CD4-positive, alpha-beta memory T cell (primary cell): ENCODE results near the gene KLK1. TPM values are rescaled to one million over a fixed set of nuclear protein-coding genes. Genes with fewer than 3 reads are reported as not detected.
"Not testable (repeated sequence)": the region's sequence is repeated elsewhere in the genome, so short reads cannot be mapped to it uniquely, and the experiment has no call there.

ENCODE experiments used
- CTCF ChIA-PET: fragments of 350-600 bp; sonication (Branson Sonifier 250); formaldehyde crosslinking; loops from one replicate; lab custom pipeline; 2021; ENCODE audit warnings: inconsistent platforms; ENCODE audit not compliant: partially characterized antibody; lab: Charles Lee
- POLR2A ChIA-PET: fragments of 350-600 bp; sonication (Branson Sonifier 250); formaldehyde crosslinking; loops from one replicate; lab custom pipeline; 2021; ENCODE audit not compliant: partially characterized antibody; lab: Charles Lee
- DNase-seq, 5 donors: peaks; one replicate each; pipeline versions ENCODE4 v3.0.0 to v3.0.0-alpha.2; 2020 to 2022; ENCODE audit warnings: mixed read lengths in 1 of 5
- H3K27ac ChIP-seq: one replicate; pipeline ENCODE4 v1.7.0; 2013; ENCODE audit warnings: low read depth, low read length
- H3K27me3 ChIP-seq: 2 replicates; pipeline ENCODE4 v1.7.0; 2013; ENCODE audit warnings: mild to moderate bottlenecking, low read length, moderate library complexity; ENCODE audit not compliant: insufficient read depth
- H3K36me3 ChIP-seq: 2 replicates; pipeline ENCODE4 v1.7.0; 2013; ENCODE audit warnings: mild to moderate bottlenecking, low read length, moderate library complexity; ENCODE audit not compliant: insufficient read depth
- H3K4me1 ChIP-seq: 2 replicates; pipeline ENCODE4 v1.7.0; 2013; ENCODE audit warnings: mild to moderate bottlenecking, low read length, moderate library complexity; ENCODE audit not compliant: insufficient read depth
- H3K4me3 ChIP-seq, 2 donors: one replicate each; pipeline ENCODE4 v1.7.0; 2013; ENCODE audit warnings: low read length in 2 of 2, mild to moderate bottlenecking in 1 of 2
- H3K9me3 ChIP-seq, 2 donors: one replicate each; pipeline ENCODE4 v1.7.0; 2013; ENCODE audit warnings: low read length in 2 of 2, control low read depth in 1 of 2; ENCODE audit not compliant: control insufficient read depth in 1 of 2
- H3K27ac Mint-ChIP-seq, 7 donors: one replicate each; pipeline ENCODE4 v1.8.0; 2020 to 2021; ENCODE audit warnings: mixed read lengths in 7 of 7, mild to moderate bottlenecking in 6 of 7, inconsistent platforms in 3 of 7, moderate library complexity in 3 of 7
- H3K27me3 Mint-ChIP-seq, 2 donors: one replicate each; pipeline ENCODE4 v1.8.0; 2020 to 2021; ENCODE audit warnings: mixed read lengths in 2 of 2
- H3K36me3 Mint-ChIP-seq, 2 donors: one replicate each; pipeline ENCODE4 v1.8.0; 2020 to 2021; ENCODE audit warnings: mixed read lengths in 2 of 2, inconsistent platforms in 1 of 2, mild to moderate bottlenecking in 1 of 2
- H3K4me1 Mint-ChIP-seq, 4 donors: one replicate each; pipeline ENCODE4 v1.8.0; 2020 to 2021; ENCODE audit warnings: mixed read lengths in 4 of 4, mild to moderate bottlenecking in 1 of 4
- H3K4me3 Mint-ChIP-seq, 8 donors: one replicate each; pipeline ENCODE4 v1.8.0; 2020 to 2021; ENCODE audit warnings: mixed read lengths in 8 of 8, mild to moderate bottlenecking in 7 of 8, moderate library complexity in 6 of 8, inconsistent platforms in 3 of 8
- H3K9me3 Mint-ChIP-seq, 8 donors: one replicate each; pipeline ENCODE4 v1.8.0; 2020 to 2021; ENCODE audit warnings: mixed read lengths in 8 of 8, mild to moderate bottlenecking in 5 of 8, inconsistent platforms in 3 of 8, moderate library complexity in 1 of 8
- intact Hi-C: fragments of 100-400 bp; cut with micrococcal nuclease; formaldehyde crosslinking; loops from one replicate; pipeline ENCODE4 v1.15.1; 2023
- polyA plus RNA-seq, 2 donors: library from polyadenylated mRNA; unstranded; fragments of 300-500 nt; fragmentation: Illumina TruSeq; gene quantifications; one replicate each; pipeline ENCODE4 v1.2.3, GENCODE V29; 2021
- total RNA-seq, 2 experiments: library from RNA; stranded (reverse); gene quantifications; one replicate each; pipeline ENCODE4 v1.2.3, GENCODE V29; 2021

KLK1 gene
- total and polyA plus RNA-seq, 4 experiments from 2014 or later = not detected

DNA sequence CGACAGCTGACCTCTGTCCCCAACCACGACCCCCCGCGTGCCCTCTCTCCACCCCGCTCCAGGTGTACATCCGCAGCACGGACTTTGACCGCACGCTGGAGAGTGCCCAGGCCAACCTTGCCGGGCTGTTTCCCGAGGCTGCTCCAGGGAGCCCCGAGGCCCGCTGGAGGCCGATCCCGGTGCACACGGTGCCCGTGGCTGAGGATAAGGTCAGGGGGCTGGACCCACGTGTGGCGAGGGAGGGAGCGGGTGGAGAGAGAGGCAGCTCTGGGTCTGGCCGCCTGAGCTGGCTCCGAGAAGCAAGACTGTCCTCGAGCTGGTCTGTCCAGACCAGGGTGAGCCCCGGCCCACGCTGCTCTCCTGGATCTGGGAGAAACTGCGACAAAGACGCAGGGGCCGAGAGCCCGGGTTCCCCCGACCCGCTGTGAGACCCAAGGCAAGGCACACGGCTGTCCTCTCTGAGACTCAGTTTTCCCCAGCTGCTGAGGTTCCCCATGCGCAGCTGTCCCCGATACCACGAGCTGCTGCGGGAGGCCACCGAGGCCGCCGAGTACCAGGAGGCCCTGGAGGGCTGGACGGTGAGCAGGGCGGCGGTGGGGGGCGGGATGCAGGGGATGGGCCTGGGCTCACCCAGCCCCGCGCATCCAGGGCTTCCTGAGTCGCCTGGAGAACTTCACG, 31.9 kb downstream of the KLK1 start:
- intact Hi-C loops = no loop called here
- H3K9me3 Mint-ChIP-seq = no peaks in the 10 kb centered on the region

DNA sequence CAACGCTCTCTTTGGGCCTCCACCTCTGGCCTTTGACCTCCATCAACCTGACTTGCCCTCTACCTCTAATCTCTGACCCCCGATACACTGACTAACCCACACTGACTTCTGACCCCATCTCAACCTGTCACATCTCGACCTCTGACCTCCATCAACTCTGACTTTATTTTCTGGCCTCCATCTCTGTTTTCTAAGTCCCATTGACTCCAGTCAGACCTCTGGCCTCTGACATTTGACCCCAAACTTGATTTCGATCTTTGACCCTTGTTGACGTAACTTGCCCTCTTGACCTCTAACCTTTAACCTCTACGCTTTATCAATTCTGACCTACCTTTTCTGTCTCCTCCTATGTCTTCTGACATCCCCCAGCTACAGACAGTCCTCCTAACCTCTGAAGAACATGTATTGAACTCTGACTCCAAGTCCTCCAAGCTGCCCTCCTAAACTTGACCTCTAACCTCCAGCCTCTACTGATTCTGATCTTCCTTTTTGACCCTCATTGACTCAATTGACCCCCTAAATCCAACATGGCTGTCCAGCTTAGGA, 32.6 kb downstream of the KLK1 start:
- H3K27ac Mint-ChIP-seq = peak overlapping the region in 2 of 7 donors; percentile 11 to 70
- Histone ChIP-seq H3K36me3 (no peaks in the 10 kb centered on the region), H3K27me3 (no peaks in the 10 kb centered on the region), H3K9me3 (no peaks in the 10 kb centered on the region), H3K27ac (no peak overlapping the region), H3K4me3 (no peak overlapping the region), H3K4me1 (peaks cover 5% of the 10 kb centered on the region)
- intact Hi-C loops = no loop called here
- ChIA-PET POLR2A (no interaction called here), CTCF (no interaction called here)
- peaks cover 0 to 3% of the 10 kb centered on the region in 2 donors for H3K36me3 Mint-ChIP-seq
- no peak for DNase-seq
- no peak overlapping the region for H3K4me3 Mint-ChIP-seq
- H3K27me3 Mint-ChIP-seq = peaks cover 0 to 2% of the 10 kb centered on the region in 2 donors
- H3K9me3 Mint-ChIP-seq = no peaks in the 10 kb centered on the region
- H3K4me1 Mint-ChIP-seq = peaks cover 3 to 11% (median 7%) of the 10 kb centered on the region in 4 donors

More for the DNA sequence above, 31.9 kb downstream of the KLK1 start:
- H3K36me3 Mint-ChIP-seq = peaks cover 0 to 3% of the 10 kb centered on the region in 2 donors
- Histone ChIP-seq H3K9me3 (no peaks in the 10 kb centered on the region), H3K27me3 (no peaks in the 10 kb centered on the region), H3K4me3 (no peak overlapping the region), H3K4me1 (peaks cover 5% of the 10 kb centered on the region), H3K27ac (no peak overlapping the region), H3K36me3 (no peaks in the 10 kb centered on the region)
- ChIA-PET CTCF (interaction anchor here (0.9 kb wide), 1 partner anchor 435 kb away, joined by 3 read pairs; no protein-coding TSS in a partner anchor), POLR2A (interaction anchor here (1.3 kb wide), 1 partner anchor 12 kb away, joined by 4 read pairs; no protein-coding TSS in a partner anchor)
- H3K4me3 Mint-ChIP-seq = no peak overlapping the region
- H3K27me3 Mint-ChIP-seq = peaks cover 0 to 2% of the 10 kb centered on the region in 2 donors
- peak overlapping the region in 1 of 7 donors; percentile 11 for H3K27ac Mint-ChIP-seq
- no peak for DNase-seq
- H3K4me1 Mint-ChIP-seq = peaks cover 3 to 11% (median 7%) of the 10 kb centered on the region in 4 donors

DNA sequence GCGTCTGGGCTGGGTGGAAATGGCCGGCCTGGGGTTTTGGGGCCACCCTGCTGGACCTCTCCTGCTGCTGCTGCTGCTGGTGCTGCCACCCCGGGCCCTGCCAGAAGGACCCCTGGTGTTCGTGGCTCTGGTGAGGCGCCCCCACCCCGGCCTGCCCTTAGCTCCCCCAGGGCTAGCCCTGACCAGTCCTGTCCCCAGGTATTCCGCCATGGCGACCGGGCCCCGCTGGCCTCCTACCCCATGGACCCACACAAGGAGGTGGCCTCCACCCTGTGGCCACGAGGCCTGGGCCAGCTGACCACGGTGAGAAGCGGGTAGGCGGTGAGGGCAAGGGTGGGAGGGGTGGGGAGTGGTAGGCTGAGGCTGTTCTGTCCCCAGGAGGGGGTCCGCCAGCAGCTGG, 33.2 kb downstream of the KLK1 start, which contains the start of gene ACP4:
ACP4 (plus strand) TSS at position 20 of the 400 bp plus-strand sequence; CDS start at position 20, 0 bp downstream.
- Histone ChIP-seq H3K36me3 (no peaks in the 10 kb centered on the region), H3K4me1 (peaks cover 5% of the 10 kb centered on the region), H3K9me3 (no peaks in the 10 kb centered on the region), H3K27me3 (no peaks in the 10 kb centered on the region), H3K27ac (no peak within 1 kb of the TSS), H3K4me3 (no peak within 1 kb of the TSS)
- ChIA-PET CTCF (no interaction called here), POLR2A (no interaction called here)
- Mint-ChIP-seq H3K4me3 (no peak within 1 kb of the TSS), H3K36me3 (peaks cover 0 to 2% of the 10 kb centered on the region in 2 donors), H3K27me3 (peaks cover 0 to 2% of the 10 kb centered on the region in 2 donors), H3K27ac (peak within 1 kb of the TSS in 2 of 7 donors; percentile 11 to 70), H3K4me1 (peaks cover 3 to 11% (median 7%) of the 10 kb centered on the region in 4 donors), H3K9me3 (no peaks in the 10 kb centered on the region)
- intact Hi-C loops = no loop called here
- DNase-seq = no peak

DNA sequence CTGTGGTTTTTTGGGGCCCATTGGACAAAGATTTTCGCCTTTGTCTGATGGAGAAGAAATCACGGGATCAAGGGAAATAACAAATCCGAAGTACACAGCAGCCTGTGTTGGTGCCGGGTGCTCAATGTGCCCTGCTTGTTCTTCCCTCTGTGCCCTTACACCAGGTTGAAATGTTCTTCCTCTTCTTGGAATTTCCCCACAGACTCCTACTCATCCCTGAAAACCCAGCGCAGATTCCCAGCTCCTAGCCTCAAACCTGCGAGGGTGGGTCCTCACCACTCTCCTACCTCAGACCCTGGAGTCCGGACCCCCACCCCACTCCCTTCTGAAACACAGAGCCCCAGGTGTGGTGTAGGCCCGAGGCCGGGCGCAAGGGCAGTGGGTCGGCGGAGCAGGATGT, 38.3 kb downstream of the KLK1 start:
- DNase-seq = no peak
- Histone ChIP-seq H3K27me3 (no peaks in the 10 kb centered on the region), H3K36me3 (no peaks in the 10 kb centered on the region), H3K4me3 (no peak overlapping the region), H3K4me1 (peaks cover 7% of the 10 kb centered on the region), H3K9me3 (no peaks in the 10 kb centered on the region), H3K27ac (no peak overlapping the region)
- peaks cover 15% of the 10 kb centered on the region in 2 donors for H3K27me3 Mint-ChIP-seq
- CTCF ChIA-PET = interaction anchor here (1.3 to 1.9 kb wide), 2 partner anchors 11 to 417 kb away, joined by 3 to 4 read pairs; no protein-coding TSS in a partner anchor
- POLR2A ChIA-PET = no interaction called here
- H3K36me3 Mint-ChIP-seq = no peaks in the 10 kb centered on the region
- no peaks in the 10 kb centered on the region for H3K9me3 Mint-ChIP-seq
- no peak overlapping the region for H3K4me3 Mint-ChIP-seq
- intact Hi-C loops = no loop called here
- H3K27ac Mint-ChIP-seq = no peak overlapping the region
- peaks cover 0 to 4% (median 3%) of the 10 kb centered on the region in 4 donors for H3K4me1 Mint-ChIP-seq

DNA sequence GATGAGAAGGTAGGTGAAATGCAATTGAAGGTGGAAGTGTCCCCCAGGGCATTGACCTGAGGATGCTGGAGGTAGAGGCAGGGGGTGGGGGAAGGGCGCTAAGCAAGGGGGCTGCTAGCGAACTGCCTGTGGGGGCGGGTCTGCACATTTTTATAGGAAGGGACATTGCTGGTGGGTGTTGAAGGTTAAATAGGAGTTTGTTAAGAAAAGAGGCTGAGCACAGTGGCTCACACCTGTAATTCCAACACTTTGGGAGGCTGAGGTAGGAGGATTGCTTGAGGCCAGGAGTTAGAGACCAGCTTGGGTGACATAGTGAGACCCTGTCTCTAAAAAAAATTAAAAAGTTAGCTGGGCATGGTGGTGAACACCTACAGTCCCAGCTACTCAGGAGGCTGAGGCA, 38.9 kb downstream of the KLK1 start:
- Histone ChIP-seq H3K27ac (no peak overlapping the region), H3K27me3 (peaks cover 5% of the 10 kb centered on the region), H3K9me3 (no peaks in the 10 kb centered on the region), H3K4me1 (peaks cover 7% of the 10 kb centered on the region), H3K4me3 (no peak overlapping the region), H3K36me3 (no peaks in the 10 kb centered on the region)
- DNase-seq = no peak
- no peaks in the 10 kb centered on the region for H3K36me3 Mint-ChIP-seq
- ChIA-PET CTCF (interaction anchor here (0.6 to 4.4 kb wide), 6 partner anchors 12 to 427 kb away, joined by 3 to 24 read pairs (median 5); no protein-coding TSS in a partner anchor), POLR2A (no interaction called here)
- no peak overlapping the region for H3K4me3 Mint-ChIP-seq
- H3K27ac Mint-ChIP-seq = no peak overlapping the region
- no peaks in the 10 kb centered on the region for H3K9me3 Mint-ChIP-seq
- H3K4me1 Mint-ChIP-seq = peaks cover 0 to 4% (median 3%) of the 10 kb centered on the region in 4 donors
- peaks cover 20% of the 10 kb centered on the region in 2 donors for H3K27me3 Mint-ChIP-seq
- intact Hi-C loops = no loop called here

DNA sequence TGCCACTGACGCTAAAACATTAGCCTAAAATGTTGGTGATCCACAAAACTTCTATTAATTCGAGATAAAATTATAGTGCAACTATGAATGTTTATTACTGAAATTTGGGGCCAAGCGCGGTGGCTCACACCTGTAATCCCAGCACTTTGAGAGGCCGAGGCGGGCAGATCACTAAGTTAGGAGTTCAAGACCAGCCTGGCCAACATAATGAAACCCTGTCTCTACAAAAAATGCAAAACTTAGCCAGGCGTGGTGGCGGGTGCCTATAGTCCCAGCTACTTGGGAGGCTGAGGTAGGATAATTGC, 39.8 kb downstream of the KLK1 start:
- peaks cover 14% of the 10 kb centered on the region for H3K27me3 ChIP-seq
- H3K4me3 Mint-ChIP-seq, H3K36me3 Mint-ChIP-seq: not testable (repeated sequence)

DNA sequence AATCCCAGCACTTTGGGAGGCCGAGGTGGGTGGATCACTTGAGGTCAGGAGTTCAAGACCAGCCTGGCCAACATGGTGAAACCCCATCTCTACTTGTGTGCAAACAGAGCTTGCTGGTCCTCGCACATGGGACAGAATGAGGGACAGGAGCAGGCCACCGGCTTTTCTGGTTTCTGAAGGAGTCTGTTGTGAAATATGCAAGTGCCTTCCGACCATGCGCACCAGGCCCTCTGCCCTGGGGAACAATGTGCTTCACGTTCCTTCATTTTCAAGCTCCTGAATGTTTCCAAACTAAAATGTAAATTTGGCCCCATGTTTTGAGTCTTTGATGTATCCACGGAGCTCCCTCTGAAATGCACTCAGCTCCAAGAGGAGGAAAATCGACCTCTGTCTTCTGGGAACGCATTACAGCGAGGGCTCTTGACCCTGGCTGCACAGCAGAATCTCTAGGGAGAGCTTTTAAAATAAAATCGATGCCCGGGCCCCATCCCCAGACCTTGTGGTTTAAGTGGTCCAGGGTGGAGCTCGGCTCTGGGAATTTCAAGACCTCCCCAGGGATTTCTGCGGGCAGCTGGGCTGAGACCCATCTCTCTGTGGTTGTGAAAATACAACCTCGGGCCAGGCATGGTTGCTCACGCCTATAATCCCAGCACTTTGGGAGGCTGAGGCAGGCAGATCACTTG, 42.7 kb downstream of the KLK1 start:
- Histone ChIP-seq H3K9me3 (no peaks in the 10 kb centered on the region), H3K27ac (no peak overlapping the region), H3K36me3 (no peaks in the 10 kb centered on the region), H3K4me1 (peaks cover 7% of the 10 kb centered on the region), H3K4me3 (no peak overlapping the region), H3K27me3 (peaks cover 24% of the 10 kb centered on the region)
- ChIA-PET CTCF (interaction anchor here (1.1 to 4.4 kb wide), 3 partner anchors 225 to 423 kb away, joined by 4 to 24 read pairs (median 5); no protein-coding TSS in a partner anchor), POLR2A (no interaction called here)
- Mint-ChIP-seq H3K4me3 (no peak overlapping the region), H3K27ac (no peak overlapping the region), H3K27me3 (peaks cover 43 to 44% of the 10 kb centered on the region in 2 donors), H3K9me3 (peaks cover 0 to 9% (median 2%) of the 10 kb centered on the region in 8 donors), H3K4me1 (peaks cover 3 to 10% (median 6%) of the 10 kb centered on the region in 4 donors), H3K36me3 (no peaks in the 10 kb centered on the region)
- no peak for DNase-seq
- intact Hi-C loops = no loop called here

More for the DNA sequence above, 39.8 kb downstream of the KLK1 start:
- H3K9me3 Mint-ChIP-seq, H3K36me3 ChIP-seq, H3K4me3 ChIP-seq, H3K9me3 ChIP-seq, DNase-seq, H3K27ac ChIP-seq, H3K4me1 Mint-ChIP-seq, H3K4me1 ChIP-seq: not testable (repeated sequence)
- ChIA-PET POLR2A (interaction anchor here (1.0 kb wide), 1 partner anchor 426 kb away, joined by 3 read pairs; no protein-coding TSS in a partner anchor), CTCF (interaction anchor here (0.6 to 4.4 kb wide), 8 partner anchors 13 to 426 kb away, joined by 3 to 24 read pairs (median 4); no protein-coding TSS in a partner anchor)
- intact Hi-C loops = loop anchor here (1.0 kb wide), 2 partner anchors 78 to 426 kb away; no protein-coding TSS in a partner anchor
- peak overlapping the region in 1 of 7 donors; percentile 68 for H3K27ac Mint-ChIP-seq
- peaks cover 29 to 30% of the 10 kb centered on the region in 2 donors for H3K27me3 Mint-ChIP-seq
